Activated CD8-positive, alpha-beta T cell treated with anti-CD3 and anti-CD28 coated beads for 36 hours (primary cell): ENCODE measurements around the gene RPS6KL1. TPM values are rescaled to one million over a fixed set of nuclear protein-coding genes. Genes with fewer than 3 reads are reported as not detected.
A peak's percentile ranks its signal among the peaks of the same experiment; 100 is the strongest.

Source experiments
- ATAC-seq: fragments of 200-7000 bp; cut with Tn5 transposase; one replicate; pipeline ENCODE4 v1.10.0; 2021; ENCODE audit warnings: mild to moderate bottlenecking, moderate library complexity
- CTCF ChIA-PET: fragments of 350-600 bp; sonication (Branson Sonifier 250); formaldehyde crosslinking; loops from one replicate; lab custom pipeline; 2021; ENCODE audit warnings: antibody characterized with exemption; lab: Charles Lee
- POLR2A ChIA-PET: fragments of 350-600 bp; sonication (Branson Sonifier 250); formaldehyde crosslinking; loops from one replicate; lab custom pipeline; 2021; ENCODE audit warnings: antibody characterized with exemption; lab: Charles Lee
- DNase-seq: peaks from one replicate; pipeline ENCODE4 v3.0.0-alpha.2; 2020
- H3K27ac Mint-ChIP-seq: one replicate; pipeline ENCODE4 v1.8.0; 2021; ENCODE audit warnings: mild to moderate bottlenecking, mixed read lengths
- H3K27me3 Mint-ChIP-seq: one replicate; pipeline ENCODE4 v1.8.0; 2021; ENCODE audit warnings: mixed read lengths
- H3K36me3 Mint-ChIP-seq: one replicate; pipeline ENCODE4 v1.8.0; 2021; ENCODE audit warnings: low read depth, mixed read lengths
- H3K4me1 Mint-ChIP-seq: one replicate; pipeline ENCODE4 v1.8.0; 2021; ENCODE audit warnings: low read depth, mixed read lengths
- H3K4me3 Mint-ChIP-seq: one replicate; pipeline ENCODE4 v1.8.0; 2021; ENCODE audit warnings: mild to moderate bottlenecking, moderate library complexity, mixed read lengths
- H3K9me3 Mint-ChIP-seq: one replicate; pipeline ENCODE4 v1.8.0; 2021; ENCODE audit warnings: mixed read lengths
- intact Hi-C: fragments of 100-400 bp; cut with micrococcal nuclease; formaldehyde crosslinking; loops from one replicate; pipeline ENCODE4 v1.10.0; 2022
- total RNA-seq, 2 experiments: library from RNA; stranded (reverse); gene quantifications; one replicate each; pipeline ENCODE4 v1.2.3, GENCODE V29; 2021
- TF ChIP-seq, protein P1 (sequence below): fragments of 200-600 bp; IDR thresholded peaks from one replicate; pipeline ENCODE4 v1.8.0; 2022; ENCODE audit warnings: antibody characterized with exemption, mild to moderate bottlenecking

RPS6KL1 gene
- total RNA-seq, 2 experiments from 2014 or later, result 4.1 to 5.1 TPM

DNA sequence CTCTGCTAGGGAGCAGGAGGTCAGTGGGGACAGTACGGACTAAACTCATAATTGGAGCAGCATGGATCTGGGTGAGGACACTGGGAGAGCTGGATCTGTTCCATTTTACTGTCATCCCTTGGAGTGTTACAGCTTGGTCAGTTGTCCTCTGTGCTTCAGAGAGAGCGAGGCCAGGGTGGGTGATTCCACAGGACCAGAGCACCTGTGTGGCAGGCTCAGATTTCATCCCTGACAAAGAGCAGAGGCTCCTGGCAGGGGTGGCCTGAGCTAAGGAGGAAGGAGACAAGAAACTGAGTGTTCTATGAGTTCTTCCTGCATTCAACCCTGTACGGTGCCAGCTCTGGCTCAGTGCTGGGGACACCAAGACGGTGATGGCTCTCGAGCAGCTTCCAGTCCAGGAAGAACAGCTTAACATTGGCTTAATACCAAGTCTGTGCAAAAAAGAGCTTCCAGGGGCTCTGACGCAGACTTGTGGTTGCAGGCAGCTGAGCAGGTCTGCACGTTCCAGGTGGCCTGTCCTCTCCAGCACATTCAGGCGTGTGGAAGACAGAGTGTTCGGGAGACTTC is 40.7 kb upstream of the RPS6KL1 start:
- POLR2A ChIA-PET, result interaction anchor here (1.1 kb wide), 1 partner anchor 47 kb away, joined by 3 read pairs; no protein-coding TSS in a partner anchor
- TF ChIP-seq, protein P1, sequence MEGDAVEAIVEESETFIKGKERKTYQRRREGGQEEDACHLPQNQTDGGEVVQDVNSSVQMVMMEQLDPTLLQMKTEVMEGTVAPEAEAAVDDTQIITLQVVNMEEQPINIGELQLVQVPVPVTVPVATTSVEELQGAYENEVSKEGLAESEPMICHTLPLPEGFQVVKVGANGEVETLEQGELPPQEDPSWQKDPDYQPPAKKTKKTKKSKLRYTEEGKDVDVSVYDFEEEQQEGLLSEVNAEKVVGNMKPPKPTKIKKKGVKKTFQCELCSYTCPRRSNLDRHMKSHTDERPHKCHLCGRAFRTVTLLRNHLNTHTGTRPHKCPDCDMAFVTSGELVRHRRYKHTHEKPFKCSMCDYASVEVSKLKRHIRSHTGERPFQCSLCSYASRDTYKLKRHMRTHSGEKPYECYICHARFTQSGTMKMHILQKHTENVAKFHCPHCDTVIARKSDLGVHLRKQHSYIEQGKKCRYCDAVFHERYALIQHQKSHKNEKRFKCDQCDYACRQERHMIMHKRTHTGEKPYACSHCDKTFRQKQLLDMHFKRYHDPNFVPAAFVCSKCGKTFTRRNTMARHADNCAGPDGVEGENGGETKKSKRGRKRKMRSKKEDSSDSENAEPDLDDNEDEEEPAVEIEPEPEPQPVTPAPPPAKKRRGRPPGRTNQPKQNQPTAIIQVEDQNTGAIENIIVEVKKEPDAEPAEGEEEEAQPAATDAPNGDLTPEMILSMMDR, result no peak
- H3K27ac Mint-ChIP-seq, result no peak overlapping the region
- ATAC-seq (peak; percentile 51), DNase-seq (peak; percentile 26)
- intact Hi-C loops, result no loop called here
- peaks cover 8% of the 10 kb centered on the region for H3K4me1 Mint-ChIP-seq
- H3K27me3 Mint-ChIP-seq, result peaks cover 3% of the 10 kb centered on the region
- no peak overlapping the region for H3K4me3 Mint-ChIP-seq
- H3K9me3 Mint-ChIP-seq, result no peaks in the 10 kb centered on the region
- H3K36me3 Mint-ChIP-seq, result no peaks in the 10 kb centered on the region
- CTCF ChIA-PET, result interaction anchor here (1.3 to 5.2 kb wide), 3 partner anchors 11 to 101 kb away, joined by 3 to 19 read pairs (median 5); no protein-coding TSS in a partner anchor

DNA sequence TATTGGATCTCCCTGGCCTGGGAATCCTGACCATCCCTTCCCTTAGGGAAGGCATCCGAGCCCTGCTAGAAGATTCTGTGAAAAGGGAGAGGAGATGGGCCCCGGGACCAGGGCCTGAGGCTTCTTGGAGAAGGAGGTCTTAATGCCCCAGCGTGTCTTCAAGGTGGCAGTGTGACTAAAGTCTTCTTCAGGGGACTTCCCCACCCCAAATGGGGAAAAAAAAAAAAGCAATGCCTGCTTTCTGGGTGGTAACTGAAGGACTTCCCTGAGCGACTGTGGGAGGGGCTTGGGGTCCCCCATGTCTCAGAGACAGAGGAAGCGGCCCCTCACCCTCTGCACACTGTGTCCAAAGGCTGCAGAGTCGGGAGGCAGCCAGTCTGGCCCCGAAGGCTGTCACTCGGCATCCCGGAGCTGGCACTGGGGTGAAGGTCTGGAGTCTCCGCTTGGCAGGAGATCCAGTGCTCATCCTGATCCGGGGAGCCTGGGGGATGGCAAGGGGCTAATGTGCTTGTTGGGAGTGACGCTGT is 40.2 kb upstream of the RPS6KL1 start:
- ChIA-PET CTCF (interaction anchor here (1.3 to 5.2 kb wide), 3 partner anchors 10 to 100 kb away, joined by 3 to 19 read pairs (median 5); no protein-coding TSS in a partner anchor), POLR2A (interaction anchor here (1.0 to 1.9 kb wide), 2 partner anchors 11 to 40 kb away, joined by 3 to 5 read pairs; partner anchors contain the start of gene EIF2B2)
- Mint-ChIP-seq H3K4me1 (peaks cover 8% of the 10 kb centered on the region), H3K27ac (no peak overlapping the region), H3K4me3 (no peak overlapping the region), H3K27me3 (peaks cover 3% of the 10 kb centered on the region), H3K9me3 (no peaks in the 10 kb centered on the region), H3K36me3 (no peaks in the 10 kb centered on the region)
- TF ChIP-seq, protein P1, result no peak
- ATAC-seq, result peak; percentile 65
- intact Hi-C loops, result no loop called here
- DNase-seq, result no peak

DNA sequence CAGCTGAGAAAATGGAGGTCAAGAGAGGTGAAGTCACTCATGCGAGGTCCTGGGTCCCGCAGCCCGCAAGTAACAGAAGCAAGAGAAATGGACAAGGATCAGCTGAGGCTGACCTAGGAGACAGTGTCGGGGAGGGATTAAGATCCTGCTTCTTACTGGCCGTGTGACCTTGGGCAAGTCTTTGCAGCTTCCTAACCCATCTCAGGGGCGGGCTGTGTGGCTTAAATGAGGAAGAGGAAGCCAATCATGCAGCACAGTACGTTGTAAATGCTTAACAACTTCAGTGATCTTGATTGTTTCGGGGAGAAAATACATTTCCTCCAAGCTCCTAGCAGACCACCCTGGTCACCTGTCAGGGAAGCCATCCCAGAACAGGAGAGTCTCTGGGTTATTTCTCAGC is 39.4 kb upstream of the RPS6KL1 start:
- intact Hi-C loops, result no loop called here
- ChIA-PET POLR2A (interaction anchor here (1.0 to 1.9 kb wide), 2 partner anchors 10 to 41 kb away, joined by 3 to 5 read pairs; partner anchors contain the start of gene EIF2B2), CTCF (interaction anchor here (1.2 to 5.2 kb wide), 3 partner anchors 9 to 102 kb away, joined by 3 to 19 read pairs (median 5); no protein-coding TSS in a partner anchor)
- Mint-ChIP-seq H3K27ac (no peak overlapping the region), H3K36me3 (no peaks in the 10 kb centered on the region), H3K27me3 (peaks cover 3% of the 10 kb centered on the region), H3K4me3 (no peak overlapping the region), H3K4me1 (peaks cover 8% of the 10 kb centered on the region), H3K9me3 (no peaks in the 10 kb centered on the region)
- TF ChIP-seq, protein P1, result no peak
- ATAC-seq (no peak), DNase-seq (no peak)

DNA sequence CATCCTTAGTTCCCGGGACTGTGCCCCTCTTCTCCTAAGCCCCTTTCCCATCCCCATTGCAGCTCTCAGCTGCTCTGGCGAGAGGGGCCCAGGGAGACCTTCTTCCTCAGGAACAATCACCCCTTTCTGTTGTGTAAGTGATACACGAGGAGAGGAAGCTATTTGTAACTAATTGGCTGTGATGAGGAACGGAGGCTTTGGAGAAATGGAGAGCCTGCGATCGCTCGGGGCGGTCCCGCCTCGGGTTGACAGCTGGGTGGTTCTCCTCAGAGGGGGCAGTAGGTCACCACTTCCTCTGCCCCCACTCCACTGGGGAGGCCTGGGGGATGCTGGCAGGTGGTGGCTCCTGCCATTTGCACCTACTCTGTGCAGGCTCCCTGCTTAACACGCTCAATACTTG is 39.0 kb upstream of the RPS6KL1 start:
- ATAC-seq (no peak), DNase-seq (no peak)
- CTCF ChIA-PET, result interaction anchor here (1.2 to 5.2 kb wide), 4 partner anchors 9 to 102 kb away, joined by 3 to 19 read pairs (median 5); no protein-coding TSS in a partner anchor
- Mint-ChIP-seq H3K36me3 (no peaks in the 10 kb centered on the region), H3K4me3 (no peak overlapping the region), H3K27ac (no peak overlapping the region), H3K27me3 (peaks cover 3% of the 10 kb centered on the region), H3K4me1 (peaks cover 8% of the 10 kb centered on the region), H3K9me3 (no peaks in the 10 kb centered on the region)
- intact Hi-C loops, result no loop called here
- POLR2A ChIA-PET, result interaction anchor here (0.7 to 1.9 kb wide), 3 partner anchors 10 to 347 kb away, joined by 3 to 5 read pairs (median 3); partner anchors contain the start of gene EIF2B2
- TF ChIP-seq, protein P1, result no peak
